Measurements from ENCODE around the gene EPHA7.

EPHA7 gene

GRCh38 chr6:93252930-93253329 lies 166.4 kb downstream of the EPHA7 start:
- Histone ChIP-seq H3K27me3 (ENCODE audit: insufficient read depth, poor library complexity, severe bottlenecking) (no peaks in the 10 kb centered on the region), H3K4me3 (replicated peaks; ENCODE audit: insufficient read depth, low read length) (no peak overlapping the region), H3K27ac (replicated peaks) (no peak overlapping the region)
- no peak for DNase-seq (ENCODE audit: low read depth in 1 of 2, low spot score in 1 of 2)
- TF ChIP-seq POLR2AphosphoS5 (IDR thresholded peaks at IDR 0.05; ENCODE audit: low read depth) (no peak), CTCF (IDR thresholded peaks at IDR 0.05; ENCODE audit: insufficient read depth, low read length) (no peak), GABPA (IDR thresholded peaks at IDR 0.05; ENCODE audit: low read depth) (no peak), REST (IDR thresholded peaks at IDR 0.05; ENCODE audit: insufficient replicate concordance, low read depth) (no peak), SPI1 (IDR thresholded peaks at IDR 0.05; ENCODE audit: borderline replicate concordance, low read depth) (no peak)

- no peak for DNase-seq (ENCODE audit: low read depth in 1 of 2, low spot score in 1 of 2)
- Histone ChIP-seq H3K27me3 (ENCODE audit: insufficient read depth, poor library complexity, severe bottlenecking) (no peaks in the 10 kb centered on the region), H3K27ac (replicated peaks) (no peak overlapping the region), H3K4me3 (replicated peaks; ENCODE audit: insufficient read depth, low read length) (no peak overlapping the region)
- no peak for TF ChIP-seq GABPA (IDR thresholded peaks at IDR 0.05; ENCODE audit: low read depth)
Observed at GRCh38 chr6:93248631-93249030, 170.7 kb downstream of the EPHA7 start.

GRCh38 chr6:93243231-93243778 lies 176.1 kb downstream of the EPHA7 start:
- no peaks in the 10 kb centered on the region for H3K27me3 ChIP-seq (ENCODE audit: insufficient read depth, poor library complexity, severe bottlenecking)
- no peak for DNase-seq (ENCODE audit: low read depth in 1 of 2, low spot score in 1 of 2)
- TF ChIP-seq CTCF (IDR thresholded peaks at IDR 0.05; ENCODE audit: insufficient read depth, low read length) (no peak), GABPA (IDR thresholded peaks at IDR 0.05; ENCODE audit: low read depth) (no peak), POLR2AphosphoS5 (IDR thresholded peaks at IDR 0.05; ENCODE audit: low read depth) (no peak), REST (IDR thresholded peaks at IDR 0.05; ENCODE audit: insufficient replicate concordance, low read depth) (no peak), SPI1 (IDR thresholded peaks at IDR 0.05; ENCODE audit: borderline replicate concordance, low read depth) (no peak)
- H3K27ac ChIP-seq (replicated peaks): no peak overlapping the region
- no peak overlapping the region for H3K4me3 ChIP-seq (replicated peaks; ENCODE audit: insufficient read depth, low read length)

GRCh38 chr6:93242049-93242448 lies 177.3 kb downstream of the EPHA7 start:
- Histone ChIP-seq H3K4me3 (replicated peaks; ENCODE audit: insufficient read depth, low read length) (no peak overlapping the region), H3K27ac (replicated peaks) (no peak overlapping the region), H3K27me3 (ENCODE audit: insufficient read depth, poor library complexity, severe bottlenecking) (no peaks in the 10 kb centered on the region)
- no peak for DNase-seq (ENCODE audit: low read depth in 1 of 2, low spot score in 1 of 2)
- no peak for TF ChIP-seq REST (IDR thresholded peaks at IDR 0.05; ENCODE audit: insufficient replicate concordance, low read depth)

All from HL-60 (cell line).